NOMO-1 treated with DMSO at 0.1 percent for 48 hours (cell line): ENCODE results near the gene PI4KA.
"Not testable (repeated sequence)": the region's sequence is repeated elsewhere in the genome, so short reads cannot be mapped to it uniquely, and the experiment has no call there.

Experiments used
- DNase-seq: peaks from one replicate; lab custom pipeline; 2025; ENCODE audit not compliant: unreplicated experiment; lab: John Stamatoyannopoulos, UW

The PI4KA gene

DNA sequence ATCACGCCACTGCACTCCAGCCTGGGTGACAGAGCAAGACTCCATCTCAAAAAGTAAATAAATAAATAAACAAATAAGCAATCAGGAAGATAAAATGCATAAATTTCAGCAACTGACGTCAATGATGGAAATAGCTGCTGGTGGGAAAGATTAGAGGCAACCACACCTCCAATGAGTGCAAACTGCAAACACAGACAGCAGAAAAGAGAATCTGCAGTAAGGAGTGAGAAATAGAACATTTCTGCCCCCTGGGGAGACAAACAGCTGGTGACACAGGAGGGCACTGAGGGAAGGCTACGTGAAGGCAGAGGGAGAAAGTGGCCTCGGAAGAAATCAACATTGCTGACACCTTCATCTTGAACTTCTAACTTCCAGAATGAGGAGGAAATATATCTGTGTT is 6.5 kb downstream of the PI4KA start:
- no peak for DNase-seq

- no peak for DNase-seq
These were observed 11.2 kb downstream of the PI4KA start for GRCh38 chr22:20847318-20847822.

GRCh38 chr22:20844055-20845037 is 14.3 kb downstream of the PI4KA start:
- DNase-seq: no peak

GRCh38 chr22:20843501-20843900 is 15.1 kb downstream of the PI4KA start:
- no peak for DNase-seq

DNA sequence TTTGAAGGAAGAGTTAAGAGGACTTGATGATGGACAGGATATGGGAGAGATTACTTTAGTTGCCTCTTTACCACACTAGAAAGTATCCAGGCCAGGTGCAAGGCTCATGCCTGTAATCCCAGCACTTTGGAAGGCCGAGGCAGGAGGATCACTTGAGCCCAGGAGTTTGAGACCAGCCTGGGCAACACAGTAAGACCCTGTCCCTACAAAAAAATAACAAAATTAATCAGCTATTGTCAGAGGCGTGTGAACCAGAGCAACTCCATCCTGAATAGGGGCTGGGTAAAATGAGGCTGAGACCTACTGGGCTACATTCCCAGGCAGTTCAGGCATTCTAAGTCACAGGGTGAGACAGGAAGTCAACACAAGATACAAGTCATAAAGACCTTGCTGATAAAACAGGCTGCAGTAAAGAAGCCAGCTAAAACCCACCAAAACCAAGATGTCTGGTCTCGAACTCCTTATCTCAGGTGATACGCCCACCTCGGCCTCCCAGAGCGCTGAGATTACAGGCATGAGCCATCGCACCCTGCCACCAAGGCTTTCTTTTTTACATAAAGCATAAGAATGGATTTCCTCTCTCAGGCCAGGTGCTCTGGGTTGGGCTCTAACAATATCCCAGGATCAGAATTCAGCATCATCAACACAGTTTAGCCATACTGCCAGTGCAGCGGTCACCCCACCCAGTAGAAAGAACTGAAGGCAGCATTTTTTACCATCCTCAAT is 17.8 kb downstream of the PI4KA start:
- no peak for DNase-seq

- DNase-seq: no peak
These were observed 18.6 kb downstream of the PI4KA start for GRCh38 chr22:20839837-20840645.

GRCh38 chr22:20839354-20839753 is 19.3 kb downstream of the PI4KA start:
- DNase-seq: not testable (repeated sequence)

- no peak for DNase-seq
These were observed 21.4 kb downstream of the PI4KA start for GRCh38 chr22:20836987-20837823.

GRCh38 chr22:20834725-20835124 is 23.9 kb downstream of the PI4KA start:
- no peak for DNase-seq

DNA sequence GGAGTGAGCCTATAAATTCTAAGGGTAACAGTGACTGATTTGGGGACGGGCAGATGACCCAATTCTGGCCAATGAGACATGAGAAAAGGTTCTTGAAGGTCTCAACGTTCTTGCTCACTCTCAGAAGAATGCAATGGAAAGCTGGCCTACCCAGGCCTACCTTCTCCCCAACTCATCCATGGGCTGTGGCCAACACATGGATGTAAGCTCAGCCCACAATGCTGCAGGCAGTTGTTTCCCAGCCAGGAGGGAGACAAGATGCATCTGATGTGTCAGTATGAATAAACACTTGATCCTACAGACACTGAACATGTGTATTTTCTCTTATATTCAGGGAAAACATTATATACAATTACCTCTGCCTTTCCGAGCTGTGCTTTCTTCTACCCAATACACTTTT is 24.4 kb downstream of the PI4KA start:
- DNase-seq: no peak

DNA sequence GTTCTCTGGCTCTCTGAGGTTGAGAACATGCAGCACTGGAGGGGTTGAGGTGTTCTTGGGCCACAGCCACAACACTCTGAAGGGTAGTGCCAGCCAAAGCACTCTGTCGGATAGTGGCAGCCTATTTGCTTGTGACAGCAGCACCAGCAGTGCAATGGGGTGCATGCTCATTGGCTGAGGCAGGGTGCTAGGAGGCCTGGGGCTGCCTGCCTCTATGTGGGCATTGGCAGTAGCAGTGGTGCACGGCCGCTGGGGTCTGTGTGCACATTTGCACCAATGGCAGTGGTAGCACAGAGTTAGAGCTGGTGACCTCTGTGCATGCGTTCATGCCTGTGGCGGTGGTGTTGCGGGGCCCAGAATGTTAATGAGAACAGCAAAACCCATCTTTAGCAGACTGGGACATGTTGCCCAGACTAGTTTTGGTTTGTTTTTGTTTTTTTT is 25.4 kb downstream of the PI4KA start:
- no peak for DNase-seq

GRCh38 chr22:20829491-20830134 is 29.0 kb downstream of the PI4KA start:
- no peak for DNase-seq

DNA sequence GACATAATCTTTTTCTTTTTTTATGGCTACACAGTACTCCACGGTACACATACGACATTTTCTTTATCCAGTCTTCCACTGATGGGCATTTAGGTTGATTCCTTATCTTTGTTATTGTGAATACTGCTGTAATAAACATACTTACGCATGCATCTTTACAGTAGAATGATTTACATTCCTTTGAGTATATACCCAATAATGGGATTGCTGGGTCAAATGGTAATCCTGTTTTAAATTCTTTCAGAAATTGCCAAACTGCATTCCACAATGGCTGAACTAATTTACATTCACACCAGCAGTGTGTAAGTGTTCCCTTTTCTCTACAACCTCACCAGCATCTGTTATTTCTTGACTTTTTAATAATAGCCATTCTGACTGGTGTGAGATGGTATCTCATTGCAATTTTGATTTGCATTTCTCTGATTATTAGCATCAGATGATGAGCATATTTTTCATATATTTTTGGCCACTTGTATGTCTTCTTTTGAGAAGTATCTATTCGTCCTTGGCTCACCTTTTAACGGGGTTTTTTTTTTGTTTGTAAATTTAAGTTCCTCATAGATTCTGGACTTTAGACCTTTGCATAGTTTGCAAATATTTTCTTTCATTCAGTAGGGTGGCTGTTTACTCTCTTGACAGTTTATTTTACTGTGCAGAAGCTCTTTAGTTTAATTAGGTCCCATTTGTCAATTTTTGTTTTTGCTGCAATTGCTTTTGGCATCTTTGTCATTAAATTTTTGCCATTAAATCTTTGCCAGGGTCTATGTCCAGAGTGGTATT is 32.0 kb downstream of the PI4KA start:
- not testable (repeated sequence) for DNase-seq

- DNase-seq: no peak
These were observed 33.0 kb downstream of the PI4KA start for GRCh38 chr22:20825624-20826023.

- DNase-seq: not testable (repeated sequence)
These were observed 33.4 kb downstream of the PI4KA start for GRCh38 chr22:20825216-20825615.

GRCh38 chr22:20823264-20823663 is 35.3 kb downstream of the PI4KA start:
- DNase-seq: no peak

DNA sequence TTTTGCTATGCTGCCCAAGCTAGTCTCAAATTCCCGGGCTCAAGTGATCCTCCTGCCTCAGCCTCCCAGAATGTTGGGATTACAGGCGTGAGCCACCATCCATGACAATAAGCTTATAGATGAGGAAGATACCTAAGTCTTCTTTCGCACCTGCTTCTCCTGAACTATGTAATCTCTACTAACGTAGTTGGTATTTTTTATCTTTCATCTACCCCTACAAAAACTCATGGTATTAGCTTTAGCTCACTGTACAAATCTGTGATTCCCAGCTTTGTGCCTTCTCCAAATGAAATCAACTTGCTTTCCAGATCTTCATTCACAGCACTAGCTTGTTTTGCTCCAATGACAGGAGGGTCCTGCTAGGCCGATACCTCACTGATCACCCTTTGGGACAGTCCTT is 36.4 kb downstream of the PI4KA start:
- no peak for DNase-seq

GRCh38 chr22:20821717-20822239 is 36.8 kb downstream of the PI4KA start:
- not testable (repeated sequence) for DNase-seq

GRCh38 chr22:20819471-20819870 is 39.1 kb downstream of the PI4KA start:
- no peak for DNase-seq
